HEK293 (cell line): ENCODE data around the gene COPG1.

Source experiments
- CTCF ChIA-PET: fragments of 350-600 bp; formaldehyde crosslinking; extraction: SDS; loops from one replicate; lab custom pipeline; 2021; ENCODE audit warnings: antibody characterized with exemption; lab: Yijun Ruan, JAX
- POLR2A ChIA-PET: fragments of 300-600 bp; formaldehyde crosslinking; extraction: SDS; loops from one replicate; lab custom pipeline; 2020; ENCODE audit warnings: antibody characterized with exemption, inconsistent platforms; lab: Yijun Ruan, JAX
- H3K27ac ChIP-seq: fragments of 200-500 bp; sonication (Bioruptor generic); 2 replicates; pipeline ENCODE4 v1.5.1; 2014; ENCODE audit warnings: low read depth, low read length, control low read depth, inconsistent platforms; ENCODE audit errors: extremely low read depth
- H3K36me3 ChIP-seq, 2 experiments: fragments of 200-500 bp in 1 of 2; sonication (Bioruptor generic) in 1 of 2; 1 replicate in 1 of 2; 2 replicates in 1 of 2; pipeline ENCODE4 v1.5.1; 2014 to 2017; ENCODE audit warnings: inconsistent platforms in 2 of 2, low read length in 2 of 2; ENCODE audit not compliant: control insufficient read depth in 2 of 2, insufficient read depth in 1 of 2
- H3K4me1 ChIP-seq: fragments of 200-500 bp; sonication (Bioruptor generic); 2 replicates; pipeline ENCODE4 v1.5.1; 2014; ENCODE audit warnings: mild to moderate bottlenecking, low read length, inconsistent platforms; ENCODE audit not compliant: control insufficient read depth, insufficient read depth
- H3K4me3 ChIP-seq: 2 replicates; pipeline ENCODE4 v1.5.1; 2011; ENCODE audit warnings: low read depth, mild to moderate bottlenecking, control low read depth, low read length, moderate library complexity
- H3K9me3 ChIP-seq: fragments of 200-500 bp; sonication (Bioruptor generic); 2 replicates; pipeline ENCODE4 v1.5.1; 2014; ENCODE audit warnings: low read depth, low read length, inconsistent platforms; ENCODE audit not compliant: control insufficient read depth, insufficient read depth
- KLF7 ChIP-seq: fragments of 450-650 bp; formaldehyde crosslinking; IDR thresholded peaks from 2 replicates; pipeline ENCODE4 v1.5.1; 2016; ENCODE audit warnings: missing biosample characterization, missing genetic modification characterization, borderline replicate concordance
- PRDM6 ChIP-seq: fragments of 450-650 bp; formaldehyde crosslinking; IDR thresholded peaks from 2 replicates; pipeline ENCODE4 v1.5.1; 2017; ENCODE audit warnings: missing biosample characterization, missing genetic modification characterization
- SCRT2 ChIP-seq: fragments of 450-650 bp; formaldehyde crosslinking; IDR thresholded peaks from 2 replicates; pipeline ENCODE4 v1.5.1; 2016; ENCODE audit warnings: missing biosample characterization, missing genetic modification characterization
- ZFP3 ChIP-seq: fragments of 450-650 bp; formaldehyde crosslinking; IDR thresholded peaks from 2 replicates; pipeline ENCODE4 v1.5.1; 2016; ENCODE audit warnings: low read depth, missing biosample characterization, missing genetic modification characterization
- ZNF214 ChIP-seq: fragments of 450-650 bp; formaldehyde crosslinking; IDR thresholded peaks from 2 replicates; pipeline ENCODE4 v1.5.1; 2017; ENCODE audit warnings: missing biosample characterization, mild to moderate bottlenecking, missing genetic modification characterization, borderline replicate concordance
- ZNF266 ChIP-seq: fragments of 450-650 bp; formaldehyde crosslinking; IDR thresholded peaks from 2 replicates; pipeline ENCODE4 v1.5.1; 2016; ENCODE audit warnings: missing biosample characterization, missing genetic modification characterization, low read depth
- ZNF48 ChIP-seq: fragments of 450-650 bp; formaldehyde crosslinking; IDR thresholded peaks from 2 replicates; pipeline ENCODE4 v1.5.1; 2016; ENCODE audit warnings: missing biosample characterization, missing genetic modification characterization
- ZNF626 ChIP-seq: fragments of 450-650 bp; sonication (Bioruptor Pico); formaldehyde crosslinking; IDR thresholded peaks from 2 replicates; pipeline ENCODE4 v1.5.1; 2018; ENCODE audit warnings: missing biosample characterization, missing genetic modification characterization, inconsistent platforms
- ZNF629 ChIP-seq: fragments of 450-650 bp; formaldehyde crosslinking; IDR thresholded peaks from 2 replicates; pipeline ENCODE4 v1.5.1; 2017; ENCODE audit warnings: missing biosample characterization, missing genetic modification characterization
- ZNF701 ChIP-seq: fragments of 450-650 bp; formaldehyde crosslinking; IDR thresholded peaks from 2 replicates; pipeline ENCODE4 v1.5.1; 2016; ENCODE audit warnings: missing biosample characterization, missing genetic modification characterization
- ZNF776 ChIP-seq: fragments of 450-650 bp; formaldehyde crosslinking; IDR thresholded peaks from 2 replicates; pipeline ENCODE4 v1.5.0; 2017; ENCODE audit warnings: missing biosample characterization, missing genetic modification characterization, borderline replicate concordance
- TF ChIP-seq, protein P1 (sequence below): fragments of 450-650 bp; formaldehyde crosslinking; IDR thresholded peaks from 2 replicates; pipeline ENCODE4 v1.5.1; 2017; ENCODE audit warnings: missing biosample characterization, mild to moderate bottlenecking, missing genetic modification characterization, moderate library complexity
- TF ChIP-seq, protein P2 (sequence below): fragments of 450-650 bp; formaldehyde crosslinking; IDR thresholded peaks from 2 replicates; pipeline ENCODE4 v1.5.1; 2016; ENCODE audit warnings: missing biosample characterization, missing genetic modification characterization
- TF ChIP-seq, protein P3 (sequence below): fragments of 450-650 bp; formaldehyde crosslinking; IDR thresholded peaks from 2 replicates; pipeline ENCODE4 v1.5.1; 2016; ENCODE audit warnings: missing biosample characterization, missing genetic modification characterization

The COPG1 gene

DNA sequence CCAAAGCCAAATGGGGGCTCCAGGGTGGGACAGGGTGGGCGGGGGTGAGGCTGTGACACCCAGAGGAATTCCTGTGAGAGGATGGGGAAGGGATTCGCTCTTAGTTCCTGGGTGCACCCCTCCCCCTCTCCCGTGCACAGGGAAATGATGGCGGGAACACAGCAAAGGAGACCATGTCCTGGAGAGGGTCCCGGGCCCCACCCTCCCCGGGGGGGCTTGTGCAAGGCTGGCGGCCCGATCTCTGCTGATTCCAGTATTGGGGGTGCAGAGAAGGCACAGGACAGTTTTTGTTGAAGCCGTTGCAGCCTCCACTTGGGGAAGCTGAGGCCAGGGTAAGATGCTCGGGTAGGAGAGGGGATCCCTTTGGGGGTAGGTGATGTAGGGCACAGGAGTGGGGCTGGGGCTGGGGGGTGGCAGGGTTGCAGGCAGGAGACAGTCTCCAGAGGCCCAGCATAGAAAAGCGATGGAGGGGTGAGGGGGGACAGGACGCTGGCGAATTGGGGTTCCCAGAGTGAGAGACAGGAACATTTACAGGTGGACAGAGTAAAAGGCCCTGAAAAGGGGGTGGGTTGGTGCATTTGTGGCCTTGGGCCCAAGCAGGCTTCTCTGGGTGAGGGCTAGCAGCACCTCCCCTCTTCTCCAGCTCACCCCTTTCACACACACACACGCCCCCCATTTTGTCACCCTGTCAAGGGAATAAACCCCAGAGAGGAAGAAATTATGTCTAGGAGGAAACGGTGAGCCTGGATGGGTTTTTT, 67.8 kb downstream of the COPG1 start:
- Histone ChIP-seq H3K27ac (no peak overlapping the region; the same call in 1 of the 2 replicates), H3K4me3 (peak overlapping the region; percentile 97), H3K36me3 (peaks cover 0 to 41% of the 10 kb centered on the region in 2 experiments; a peak in 1 of 3 replicates), H3K4me1 (no peaks in the 10 kb centered on the region), H3K9me3 (no peaks in the 10 kb centered on the region)
- POLR2A ChIA-PET = interaction anchor here (1.0 to 4.0 kb wide), 11 partner anchors 9 to 196 kb away, joined by 4 to 42 read pairs (median 7); partner anchors contain the start of genes COPG1, HMCES, IFT122 and MBD4
- CTCF ChIA-PET = interaction anchor here (1.6 to 1.8 kb wide), 2 partner anchors 13 to 346 kb away, joined by 5 to 11 read pairs; no protein-coding TSS in a partner anchor
- TF ChIP-seq KLF7 (tag by site-specific recombination) (no peak), PRDM6 (tag by site-specific recombination) (no peak), SCRT2 (0 out of 2 replicates have a peak, but pooled peaks have one; percentile 2)

- Histone ChIP-seq H3K36me3 (peaks cover 0 to 41% of the 10 kb centered on the region in 2 experiments; a peak in 1 of 3 replicates), H3K27ac (no peak overlapping the region), H3K4me3 (no peak overlapping the region), H3K4me1 (no peaks in the 10 kb centered on the region), H3K9me3 (no peaks in the 10 kb centered on the region)
- POLR2A ChIA-PET = no interaction called here
- TF ChIP-seq ZNF701 (tag by site-specific recombination) = no peak
- no peak for TF ChIP-seq ZNF266 (tag by site-specific recombination)
- CTCF ChIA-PET = interaction anchor here (0.6 kb wide), 1 partner anchor 18 kb away, joined by 4 read pairs; no protein-coding TSS in a partner anchor
Measured at GRCh38 chr3:129317848-129318247, 68.4 kb downstream of the COPG1 start.

- ChIA-PET CTCF (no interaction called here), POLR2A (no interaction called here)
- peaks cover 0 to 42% of the 10 kb centered on the region in 2 experiments; a peak in 1 of 3 replicates for H3K36me3 ChIP-seq
Measured at GRCh38 chr3:129318921-129319320, 69.5 kb downstream of the COPG1 start.

More at GRCh38 chr3:129318921-129319320, 69.5 kb downstream of the COPG1 start:
- H3K4me1 ChIP-seq = no peaks in the 10 kb centered on the region
- no peak overlapping the region for H3K4me3 ChIP-seq
- no peaks in the 10 kb centered on the region for H3K9me3 ChIP-seq
- TF ChIP-seq, protein P1, sequence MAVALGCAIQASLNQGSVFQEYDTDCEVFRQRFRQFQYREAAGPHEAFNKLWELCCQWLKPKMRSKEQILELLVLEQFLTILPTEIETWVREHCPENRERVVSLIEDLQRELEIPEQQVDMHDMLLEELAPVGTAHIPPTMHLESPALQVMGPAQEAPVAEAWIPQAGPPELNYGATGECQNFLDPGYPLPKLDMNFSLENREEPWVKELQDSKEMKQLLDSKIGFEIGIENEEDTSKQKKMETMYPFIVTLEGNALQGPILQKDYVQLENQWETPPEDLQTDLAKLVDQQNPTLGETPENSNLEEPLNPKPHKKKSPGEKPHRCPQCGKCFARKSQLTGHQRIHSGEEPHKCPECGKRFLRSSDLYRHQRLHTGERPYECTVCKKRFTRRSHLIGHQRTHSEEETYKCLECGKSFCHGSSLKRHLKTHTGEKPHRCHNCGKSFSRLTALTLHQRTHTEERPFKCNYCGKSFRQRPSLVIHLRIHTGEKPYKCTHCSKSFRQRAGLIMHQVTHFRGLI = no peak
- TF ChIP-seq ZFP3 (tag by site-specific recombination) = no peak
- TF ChIP-seq, protein P2, sequence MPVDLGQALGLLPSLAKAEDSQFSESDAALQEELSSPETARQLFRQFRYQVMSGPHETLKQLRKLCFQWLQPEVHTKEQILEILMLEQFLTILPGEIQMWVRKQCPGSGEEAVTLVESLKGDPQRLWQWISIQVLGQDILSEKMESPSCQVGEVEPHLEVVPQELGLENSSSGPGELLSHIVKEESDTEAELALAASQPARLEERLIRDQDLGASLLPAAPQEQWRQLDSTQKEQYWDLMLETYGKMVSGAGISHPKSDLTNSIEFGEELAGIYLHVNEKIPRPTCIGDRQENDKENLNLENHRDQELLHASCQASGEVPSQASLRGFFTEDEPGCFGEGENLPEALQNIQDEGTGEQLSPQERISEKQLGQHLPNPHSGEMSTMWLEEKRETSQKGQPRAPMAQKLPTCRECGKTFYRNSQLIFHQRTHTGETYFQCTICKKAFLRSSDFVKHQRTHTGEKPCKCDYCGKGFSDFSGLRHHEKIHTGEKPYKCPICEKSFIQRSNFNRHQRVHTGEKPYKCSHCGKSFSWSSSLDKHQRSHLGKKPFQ (tag by site-specific recombination) = no peak
- TF ChIP-seq ZNF266 (tag by site-specific recombination) = no peak
- TF ChIP-seq ZNF214 = no peak
- no peak for TF ChIP-seq ZNF626 (tag by site-specific recombination)
- TF ChIP-seq, protein P3, sequence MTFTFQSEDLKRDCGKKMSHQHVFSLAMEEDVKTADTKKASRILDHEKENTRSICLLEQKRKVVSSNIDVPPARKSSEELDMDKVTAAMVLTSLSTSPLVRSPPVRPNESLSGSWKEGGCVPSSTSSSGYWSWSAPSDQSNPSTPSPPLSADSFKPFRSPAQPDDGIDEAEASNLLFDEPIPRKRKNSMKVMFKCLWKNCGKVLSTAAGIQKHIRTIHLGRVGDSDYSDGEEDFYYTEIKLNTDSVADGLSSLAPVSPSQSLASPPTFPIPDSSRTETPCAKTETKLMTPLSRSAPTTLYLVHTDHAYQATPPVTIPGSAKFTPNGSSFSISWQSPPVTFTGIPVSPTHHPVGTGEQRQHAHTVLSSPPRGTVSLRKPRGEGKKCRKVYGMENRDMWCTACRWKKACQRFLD (tag by site-specific recombination) = no peak
- no peak for TF ChIP-seq ZNF48
- no peak for TF ChIP-seq ZNF776 (tag by site-specific recombination)
- no peak for TF ChIP-seq ZNF629
- no peak overlapping the region for H3K27ac ChIP-seq
